ENCODE measurements around the gene MTG2.

The MTG2 gene

GRCh38 chr20:62186887-62187866 lies 4.3 kb downstream of the MTG2 start:
- DNase-seq, result no peak

GRCh38 chr20:62190639-62191411 lies 8.0 kb downstream of the MTG2 start:
- no peak for DNase-seq

DNA sequence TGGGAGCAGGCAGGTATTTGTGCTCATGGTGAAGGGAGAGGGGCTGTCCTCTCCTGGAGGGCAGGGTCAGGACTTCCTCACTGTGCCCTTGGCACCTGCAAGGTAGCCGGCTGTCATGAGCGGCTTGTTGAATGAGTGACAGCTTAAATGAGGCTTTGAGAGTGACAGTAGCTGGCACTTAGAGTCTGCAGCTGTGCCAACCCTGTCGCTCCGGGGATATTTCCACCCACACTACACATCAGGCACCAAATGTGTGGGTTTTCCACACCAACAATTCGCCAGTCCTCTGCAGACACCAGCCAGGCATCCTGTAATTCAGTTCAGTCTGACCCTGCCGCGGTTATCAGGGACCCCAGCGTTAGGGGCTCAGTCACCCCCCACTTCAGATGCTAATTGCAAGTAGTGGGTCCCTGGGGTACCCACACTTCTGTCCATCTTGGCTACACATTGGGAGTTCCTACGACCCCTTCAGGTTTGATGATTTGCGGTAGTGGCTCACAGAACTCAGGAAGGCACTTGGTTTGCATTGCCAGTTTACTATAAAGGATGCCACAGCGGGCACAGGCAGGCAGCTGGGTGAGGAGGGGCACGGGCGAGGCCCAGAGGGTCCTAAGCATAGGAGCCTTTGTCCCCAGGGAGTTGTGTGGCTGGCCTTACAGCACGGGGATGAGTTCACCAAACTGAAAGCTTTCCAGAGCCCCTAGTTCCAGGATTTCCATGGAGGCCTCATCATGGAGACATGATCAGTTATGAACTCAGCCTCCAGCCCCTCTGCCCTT lies 9.1 kb downstream of the MTG2 start:
- peak; percentile 7 for DNase-seq

GRCh38 chr20:62192635-62193034 lies 9.8 kb downstream of the MTG2 start:
- DNase-seq, result no peak

GRCh38 chr20:62193079-62194025 lies 10.5 kb downstream of the MTG2 start:
- DNase-seq, result peak; percentile 14

DNA sequence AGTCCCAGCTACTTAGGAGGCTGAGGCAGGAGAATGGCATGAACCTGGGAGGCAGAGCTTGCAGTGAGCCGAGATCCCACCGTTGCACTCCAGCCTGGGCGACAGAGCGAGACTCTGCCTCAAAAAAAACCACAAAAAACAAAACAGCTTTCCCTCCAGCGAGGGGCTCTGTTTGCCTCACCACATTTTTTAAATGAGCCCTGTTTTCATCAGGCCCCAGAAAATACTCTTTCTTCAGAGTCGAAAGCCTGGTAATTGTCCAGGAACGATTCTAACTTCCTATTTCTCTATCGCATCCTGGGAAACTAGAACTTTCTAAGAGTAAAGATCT lies 12.2 kb downstream of the MTG2 start:
- DNase-seq, result no peak

- DNase-seq, result no peak
Observed at GRCh38 chr20:62195736-62196135, 12.9 kb downstream of the MTG2 start.

GRCh38 chr20:62196286-62196685 lies 13.5 kb downstream of the MTG2 start:
- DNase-seq, result no peak

DNA sequence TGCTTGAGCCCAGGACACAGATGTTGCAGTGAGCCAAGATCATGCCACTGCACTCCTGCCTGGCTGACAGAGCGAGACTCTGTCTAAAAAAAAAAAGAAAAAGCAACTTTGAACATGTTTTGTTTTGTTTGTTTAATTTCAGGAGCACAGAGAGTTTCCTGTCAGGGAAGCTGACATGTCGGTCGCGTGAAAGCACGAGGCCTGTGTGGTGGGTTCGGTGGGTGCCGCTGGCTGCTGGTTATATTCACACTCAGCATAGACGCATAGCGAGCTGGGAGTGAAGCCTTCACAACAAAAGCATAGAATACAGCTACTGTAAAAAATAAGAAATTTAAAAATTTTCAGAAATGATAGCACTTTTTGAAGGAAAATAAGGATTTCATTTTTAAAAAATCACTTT lies 14.5 kb downstream of the MTG2 start:
- DNase-seq, result no peak

DNA sequence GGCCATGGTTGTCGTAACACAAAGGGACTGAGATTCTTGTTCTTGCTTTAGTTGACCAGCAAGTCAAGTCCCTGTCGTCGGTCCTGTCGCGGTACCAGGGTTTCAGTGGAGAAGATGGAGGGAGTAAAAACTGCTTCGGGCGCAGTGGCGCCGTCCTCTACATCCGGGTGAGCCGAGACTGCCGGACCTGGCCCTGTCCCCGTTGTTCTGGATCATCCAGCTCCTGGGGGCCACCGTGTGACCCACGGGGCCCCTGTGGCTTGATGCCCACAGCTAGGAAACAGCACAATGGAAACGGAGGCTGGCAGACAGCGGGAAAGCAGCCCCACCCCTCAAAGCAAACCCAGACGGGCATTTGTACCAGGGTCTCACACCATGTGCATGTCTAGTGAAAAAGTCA lies 15.0 kb downstream of the MTG2 start:
- no peak for DNase-seq

DNA sequence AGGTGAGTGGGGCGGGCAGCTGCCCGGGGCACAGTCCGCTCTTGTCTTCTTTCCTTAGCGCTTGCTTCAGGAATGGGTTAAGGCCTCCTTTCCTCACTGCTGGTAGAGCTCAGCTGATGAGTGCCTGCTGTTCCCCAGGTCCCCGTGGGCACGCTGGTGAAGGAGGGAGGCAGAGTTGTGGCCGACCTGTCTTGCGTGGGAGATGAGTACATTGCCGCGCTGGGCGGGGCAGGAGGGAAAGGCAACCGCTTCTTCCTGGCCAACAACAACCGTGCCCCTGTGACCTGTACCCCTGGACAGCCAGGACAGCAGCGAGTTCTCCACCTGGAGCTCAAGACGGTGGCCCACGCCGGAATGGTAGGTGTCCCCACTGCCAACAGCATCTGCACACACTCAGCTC lies 15.7 kb downstream of the MTG2 start:
- DNase-seq, result no peak

DNA sequence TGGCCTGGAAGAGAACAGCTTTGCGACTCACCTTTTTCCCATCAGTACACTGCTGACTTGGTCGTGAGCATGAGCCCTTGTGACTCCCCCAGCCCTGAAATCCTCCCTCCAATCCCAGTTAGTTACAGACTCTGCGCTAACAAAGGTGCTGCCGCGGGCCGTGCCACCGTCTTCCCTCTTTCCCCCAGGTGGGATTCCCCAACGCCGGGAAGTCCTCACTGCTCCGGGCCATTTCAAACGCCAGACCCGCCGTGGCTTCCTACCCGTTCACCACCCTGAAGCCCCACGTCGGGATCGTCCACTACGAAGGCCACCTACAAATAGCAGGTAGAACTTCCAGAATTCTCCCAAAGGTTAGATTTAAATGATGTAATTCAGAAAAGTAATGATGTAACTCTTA lies 16.1 kb downstream of the MTG2 start:
- no peak for DNase-seq

DNA sequence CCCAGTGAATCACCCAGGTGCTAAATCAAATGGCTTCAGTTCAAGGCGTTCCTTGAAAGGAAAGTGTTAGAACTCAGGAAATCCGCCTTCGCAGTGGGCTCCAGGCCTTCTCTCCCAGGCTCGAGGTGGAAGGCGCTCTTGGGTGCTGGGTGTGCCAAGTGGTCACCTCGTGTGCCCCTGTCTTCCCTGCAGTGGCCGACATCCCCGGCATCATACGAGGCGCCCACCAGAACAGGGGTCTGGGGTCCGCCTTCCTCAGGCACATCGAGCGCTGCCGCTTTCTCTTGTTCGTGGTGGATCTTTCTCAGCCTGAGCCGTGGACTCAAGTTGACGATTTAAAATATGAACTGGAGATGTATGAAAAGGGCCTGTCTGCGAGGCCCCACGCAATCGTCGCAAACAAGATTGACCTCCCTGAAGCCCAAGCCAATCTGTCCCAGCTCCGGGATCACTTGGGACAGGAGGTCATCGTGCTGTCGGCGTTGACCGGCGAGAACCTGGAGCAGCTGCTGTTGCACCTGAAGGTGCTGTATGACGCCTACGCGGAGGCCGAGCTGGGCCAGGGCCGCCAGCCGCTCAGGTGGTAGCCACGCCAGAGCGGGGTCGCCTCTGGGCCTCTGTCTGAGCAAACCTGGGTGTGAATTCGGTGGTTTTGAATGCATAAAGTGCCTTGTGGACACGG lies 17.8 kb downstream of the MTG2 start:
- DNase-seq, result no peak

DNA sequence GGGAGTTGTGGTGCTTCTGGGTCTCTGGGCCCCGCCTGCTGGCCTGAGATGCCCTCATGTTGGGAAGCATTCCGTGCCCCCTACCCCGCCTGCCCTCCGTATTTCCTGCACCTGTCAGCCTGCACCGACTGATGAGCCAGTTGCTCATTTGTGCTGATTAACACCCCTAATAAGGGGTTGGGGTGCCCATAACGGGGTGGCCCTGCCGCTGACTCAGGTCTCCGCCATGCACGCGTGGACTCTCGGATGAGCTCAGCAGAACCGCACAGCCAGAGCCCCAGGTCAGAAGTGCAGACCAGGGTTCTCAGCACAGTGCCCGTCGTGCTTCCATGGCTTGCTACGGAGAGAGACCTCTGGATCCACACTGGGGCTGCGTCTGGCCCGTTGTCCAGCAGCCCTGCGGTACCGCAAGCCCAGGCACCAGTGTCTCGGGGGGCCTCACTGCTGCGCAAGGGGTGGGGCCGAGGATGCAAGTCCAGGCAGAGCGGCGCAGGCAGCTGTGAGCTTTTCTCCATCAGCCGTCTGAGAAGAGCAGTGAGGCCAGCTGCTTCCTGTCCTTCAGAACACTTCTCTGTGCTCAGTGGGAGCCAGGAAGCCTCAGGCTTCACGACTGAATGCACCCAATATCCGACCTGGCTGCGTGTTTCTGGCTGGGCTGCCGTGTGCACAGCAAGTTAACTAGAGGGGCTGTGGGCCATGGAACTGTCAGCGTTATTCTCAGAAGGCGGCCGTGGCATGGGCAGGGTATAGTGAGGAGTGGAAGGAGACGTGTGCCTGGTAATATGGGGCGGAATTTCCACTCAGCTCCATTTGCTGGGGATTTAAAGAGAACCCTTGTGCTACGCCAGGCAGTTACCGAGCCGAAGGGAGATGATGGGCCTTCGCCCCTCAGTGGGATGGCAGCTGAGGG lies 18.6 kb downstream of the MTG2 start:
- DNase-seq, result no peak

DNA sequence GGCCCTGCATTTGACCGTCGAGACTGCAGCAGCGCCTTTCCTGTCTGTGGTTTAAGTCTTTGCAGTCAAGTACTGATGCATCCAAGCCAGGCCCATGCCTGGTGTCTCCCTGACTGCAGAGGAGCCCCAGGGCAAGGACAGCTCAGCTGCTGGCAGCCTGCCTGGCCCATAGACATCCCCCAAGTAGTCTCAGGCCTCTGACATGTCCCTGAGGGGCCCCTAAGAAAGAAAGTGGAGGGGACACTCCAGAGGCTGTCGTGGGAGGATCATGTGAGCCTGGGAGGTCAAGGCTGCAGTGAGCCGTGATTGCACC lies 19.2 kb downstream of the MTG2 start:
- no peak for DNase-seq

- no peak for DNase-seq
Observed at GRCh38 chr20:62202676-62203377, 20.0 kb downstream of the MTG2 start.

- peak; percentile 28 for DNase-seq
Observed at GRCh38 chr20:62203378-62204030, 20.7 kb downstream of the MTG2 start.

- DNase-seq, result peak; percentile 21
Observed at GRCh38 chr20:62205618-62206387, 23.0 kb downstream of the MTG2 start.

DNA sequence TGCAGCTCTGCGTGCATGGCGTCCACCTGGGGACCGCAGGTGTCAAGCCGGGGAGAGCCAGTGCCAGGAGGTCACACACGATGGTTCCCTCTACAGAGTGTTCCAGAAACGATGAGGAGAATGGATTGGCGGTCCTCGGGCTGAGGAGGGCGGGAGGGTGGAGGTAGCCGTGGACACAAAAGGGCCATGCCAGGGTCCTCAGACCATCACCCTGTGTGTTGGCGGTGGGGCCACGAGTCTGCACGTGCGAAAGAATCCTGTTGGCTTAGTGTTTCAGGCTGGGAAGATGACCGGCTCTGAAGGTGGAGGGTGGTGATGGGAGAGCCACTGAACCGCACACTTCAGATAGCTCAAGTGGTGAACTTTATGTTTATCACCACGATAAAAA lies 23.6 kb downstream of the MTG2 start:
- DNase-seq, result peak; percentile 10
